ENCODE results near the gene ASB15.
"Not testable (repeated sequence)": the region's sequence is repeated elsewhere in the genome, so short reads cannot be mapped to it uniquely, and the experiment has no call there.

ASB15 gene

GRCh38 chr7:123601530-123601929 is at the start of gene ASB15:
Gene ASB15 (plus strand): TSS chr7:123601821. CDS start chr7:123614503, 12,682 bp downstream.
- no peak for DNase-seq

GRCh38 chr7:123552134-123552533 is 49.5 kb upstream of the ASB15 start:
- not testable (repeated sequence) for DNase-seq

GRCh38 chr7:123552641-123553040 is 49.0 kb upstream of the ASB15 start:
- no peak for DNase-seq

GRCh38 chr7:123553159-123553558 is 48.5 kb upstream of the ASB15 start:
- no peak for DNase-seq

GRCh38 chr7:123555484-123555883 is 46.1 kb upstream of the ASB15 start:
- no peak for DNase-seq

- DNase-seq = no peak
These were observed 44.6 kb upstream of the ASB15 start for GRCh38 chr7:123557016-123557397.

- peak; percentile 97 for DNase-seq
These were observed 44.0 kb upstream of the ASB15 start, which contains the start of gene NDUFA5 for GRCh38 chr7:123557398-123558288. Gene NDUFA5 (minus strand): TSS chr7:123557818. CDS start chr7:123557795, 23 bp downstream.

- no peak for DNase-seq
These were observed 43.2 kb upstream of the ASB15 start for GRCh38 chr7:123558289-123558874.

- no peak for DNase-seq
These were observed 39.5 kb upstream of the ASB15 start for GRCh38 chr7:123562121-123562520.

- DNase-seq = no peak
These were observed 32.1 kb upstream of the ASB15 start for GRCh38 chr7:123569352-123570010.

- DNase-seq = no peak
These were observed 31.0 kb upstream of the ASB15 start for GRCh38 chr7:123570390-123571182.

GRCh38 chr7:123571187-123571586 is 30.4 kb upstream of the ASB15 start:
- no peak for DNase-seq

GRCh38 chr7:123571684-123572083 is 29.9 kb upstream of the ASB15 start:
- DNase-seq = no peak

GRCh38 chr7:123573341-123573740 is 28.3 kb upstream of the ASB15 start:
- DNase-seq = no peak

- DNase-seq = no peak
These were observed 27.6 kb upstream of the ASB15 start for GRCh38 chr7:123573896-123574467.

- DNase-seq = no peak
These were observed 22.2 kb upstream of the ASB15 start for GRCh38 chr7:123579416-123579815.

GRCh38 chr7:123580406-123581161 is 21.0 kb upstream of the ASB15 start:
- peak; percentile 56 for DNase-seq

- no peak for DNase-seq
These were observed 20.5 kb upstream of the ASB15 start for GRCh38 chr7:123581162-123581459.

GRCh38 chr7:123583821-123584220 is 17.8 kb upstream of the ASB15 start:
- no peak for DNase-seq

GRCh38 chr7:123588376-123588775 is 13.2 kb upstream of the ASB15 start:
- no peak for DNase-seq

GRCh38 chr7:123594813-123595241 is 6.8 kb upstream of the ASB15 start:
- peak; percentile 57 for DNase-seq

- peak; percentile 27 for DNase-seq
These were observed 3.0 kb upstream of the ASB15 start for GRCh38 chr7:123598657-123599056.
